Nephron progenitor cell (in vitro differentiated cells): Measurements from ENCODE around the gene PID1.

Source experiments
- DNase-seq: peaks from one replicate; pipeline ENCODE4 v3.0.0; 2021
- H3K27ac Mint-ChIP-seq: 2 replicates; pipeline ENCODE4 v1.8.0; 2021; ENCODE audit warnings: mild to moderate bottlenecking, moderate library complexity, mixed read lengths
- H3K27me3 Mint-ChIP-seq: 2 replicates; pipeline ENCODE4 v1.8.0; 2021; ENCODE audit warnings: mild to moderate bottlenecking, low read depth, mixed read lengths; ENCODE audit not compliant: poor library complexity
- H3K36me3 Mint-ChIP-seq: 2 replicates; pipeline ENCODE4 v1.8.0; 2021; ENCODE audit warnings: low read depth, mixed read lengths
- H3K4me1 Mint-ChIP-seq: 2 replicates; pipeline ENCODE4 v1.8.0; 2021; ENCODE audit warnings: mixed read lengths
- H3K4me3 Mint-ChIP-seq: 2 replicates; pipeline ENCODE4 v1.8.0; 2021; ENCODE audit warnings: mild to moderate bottlenecking, moderate library complexity, mixed read lengths
- H3K9me3 Mint-ChIP-seq: 2 replicates; pipeline ENCODE4 v1.8.0; 2021; ENCODE audit warnings: mild to moderate bottlenecking, moderate library complexity, mixed read lengths
- TF ChIP-seq, protein P1 (sequence below): fragments of 200-600 bp; sonication (generic); IDR thresholded peaks from 2 replicates; pipeline ENCODE4 v1.5.0; 2021; ENCODE audit warnings: antibody characterized with exemption

The PID1 gene

GRCh38 chr2:229162015-229162414 is 109.1 kb downstream of the PID1 start:
- Mint-ChIP-seq H3K27me3 (no peaks in the 10 kb centered on the region), H3K9me3 (no peaks in the 10 kb centered on the region), H3K4me1 (peaks cover 4% of the 10 kb centered on the region), H3K27ac (no peak overlapping the region), H3K36me3 (no peaks in the 10 kb centered on the region), H3K4me3 (no peak overlapping the region)
- no peak for DNase-seq
- TF ChIP-seq, protein P1, sequence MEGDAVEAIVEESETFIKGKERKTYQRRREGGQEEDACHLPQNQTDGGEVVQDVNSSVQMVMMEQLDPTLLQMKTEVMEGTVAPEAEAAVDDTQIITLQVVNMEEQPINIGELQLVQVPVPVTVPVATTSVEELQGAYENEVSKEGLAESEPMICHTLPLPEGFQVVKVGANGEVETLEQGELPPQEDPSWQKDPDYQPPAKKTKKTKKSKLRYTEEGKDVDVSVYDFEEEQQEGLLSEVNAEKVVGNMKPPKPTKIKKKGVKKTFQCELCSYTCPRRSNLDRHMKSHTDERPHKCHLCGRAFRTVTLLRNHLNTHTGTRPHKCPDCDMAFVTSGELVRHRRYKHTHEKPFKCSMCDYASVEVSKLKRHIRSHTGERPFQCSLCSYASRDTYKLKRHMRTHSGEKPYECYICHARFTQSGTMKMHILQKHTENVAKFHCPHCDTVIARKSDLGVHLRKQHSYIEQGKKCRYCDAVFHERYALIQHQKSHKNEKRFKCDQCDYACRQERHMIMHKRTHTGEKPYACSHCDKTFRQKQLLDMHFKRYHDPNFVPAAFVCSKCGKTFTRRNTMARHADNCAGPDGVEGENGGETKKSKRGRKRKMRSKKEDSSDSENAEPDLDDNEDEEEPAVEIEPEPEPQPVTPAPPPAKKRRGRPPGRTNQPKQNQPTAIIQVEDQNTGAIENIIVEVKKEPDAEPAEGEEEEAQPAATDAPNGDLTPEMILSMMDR: no peak

DNA sequence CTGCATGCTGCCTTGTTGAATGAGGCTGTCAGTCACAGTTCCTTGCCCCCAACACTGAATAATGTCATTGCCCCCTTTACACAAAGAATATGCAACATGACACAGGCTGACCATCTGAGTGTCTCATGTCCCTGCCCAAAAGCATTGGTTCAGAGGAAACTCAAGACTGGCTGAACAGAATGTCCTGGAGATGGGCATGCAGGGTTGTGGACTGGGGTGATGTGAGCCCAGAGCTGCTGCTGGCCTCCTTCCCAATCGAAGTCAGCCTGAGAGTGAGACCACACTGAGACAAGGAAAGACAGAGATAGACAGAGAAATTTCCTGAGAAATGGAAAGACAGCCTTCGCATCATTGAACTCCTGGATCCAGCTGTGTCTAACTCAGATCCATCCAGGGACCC is 110.1 kb downstream of the PID1 start:
- no peak for DNase-seq
- H3K27me3 Mint-ChIP-seq: no peaks in the 10 kb centered on the region
- TF ChIP-seq, protein P1: no peak
- H3K9me3 Mint-ChIP-seq: no peaks in the 10 kb centered on the region
- H3K4me3 Mint-ChIP-seq: no peak overlapping the region
- H3K4me1 Mint-ChIP-seq: peaks cover 4% of the 10 kb centered on the region
- no peak overlapping the region for H3K27ac Mint-ChIP-seq
- no peaks in the 10 kb centered on the region for H3K36me3 Mint-ChIP-seq

DNA sequence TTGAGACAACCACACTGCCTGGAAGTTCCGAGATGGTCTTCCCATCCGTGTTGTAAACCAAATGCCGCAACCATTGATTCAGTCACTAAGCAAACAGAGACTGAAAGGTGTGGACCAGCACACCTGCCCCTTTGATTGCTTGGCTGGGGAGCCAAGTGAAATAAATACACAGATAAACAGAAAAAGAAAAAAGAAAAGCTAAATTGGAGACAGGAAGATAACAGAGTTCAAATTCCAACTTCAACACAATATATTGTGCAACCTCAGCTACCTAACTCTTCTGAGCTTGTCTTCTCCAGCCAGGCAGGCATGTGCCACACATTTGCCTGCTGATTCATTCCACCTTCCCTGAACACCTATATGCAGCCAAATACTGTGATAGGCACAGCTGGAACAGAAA is 110.9 kb downstream of the PID1 start:
- Mint-ChIP-seq H3K4me1 (peaks cover 4% of the 10 kb centered on the region), H3K27ac (no peak overlapping the region), H3K9me3 (no peaks in the 10 kb centered on the region), H3K27me3 (no peaks in the 10 kb centered on the region), H3K36me3 (no peaks in the 10 kb centered on the region), H3K4me3 (no peak overlapping the region)
- TF ChIP-seq, protein P1: no peak
- no peak for DNase-seq

DNA sequence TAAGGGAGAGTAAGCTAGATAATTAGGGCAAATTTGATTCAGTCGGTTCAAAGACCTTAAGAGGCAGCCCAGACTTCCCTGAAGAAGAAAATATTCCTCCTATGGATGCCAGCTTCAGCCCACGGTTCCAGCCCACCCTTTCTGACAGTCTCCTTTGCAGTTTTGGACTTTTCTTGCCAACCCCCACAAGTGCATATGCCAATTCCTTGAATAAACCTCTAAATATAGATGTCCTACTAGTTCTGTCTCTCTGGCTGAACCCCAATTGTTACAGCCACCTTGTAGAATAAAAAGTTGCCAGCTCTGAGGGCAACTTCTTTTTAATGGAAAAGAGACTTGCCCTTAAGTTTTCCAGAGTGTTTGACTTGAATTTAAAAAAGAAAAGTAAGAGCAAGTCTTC is 111.7 kb downstream of the PID1 start:
- no peaks in the 10 kb centered on the region for H3K27me3 Mint-ChIP-seq
- peaks cover 4% of the 10 kb centered on the region for H3K4me1 Mint-ChIP-seq
- no peak overlapping the region for H3K4me3 Mint-ChIP-seq
- TF ChIP-seq, protein P1: no peak
- DNase-seq: no peak
- H3K27ac Mint-ChIP-seq: no peak overlapping the region
- H3K9me3 Mint-ChIP-seq: no peaks in the 10 kb centered on the region
- no peaks in the 10 kb centered on the region for H3K36me3 Mint-ChIP-seq

DNA sequence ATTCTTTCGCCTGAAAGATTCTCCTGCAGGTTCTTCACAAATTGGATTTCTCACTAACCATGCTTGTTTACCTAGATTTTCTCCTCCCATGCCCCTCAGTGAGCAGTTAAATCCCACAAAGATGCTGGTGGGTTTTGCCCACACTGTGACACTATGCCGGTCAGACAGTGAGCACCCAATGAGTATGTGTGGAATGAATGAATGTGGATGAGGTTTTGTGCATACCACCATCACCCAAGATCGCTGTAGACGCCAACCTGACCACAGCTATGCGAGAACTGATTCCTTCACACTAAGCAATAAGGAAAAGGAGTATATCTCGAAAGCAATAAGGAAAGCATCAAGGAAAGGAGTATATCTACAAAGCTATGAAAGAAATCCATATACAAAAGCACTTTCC is 116.7 kb downstream of the PID1 start:
- no peak for DNase-seq
- no peaks in the 10 kb centered on the region for H3K4me1 Mint-ChIP-seq
- H3K36me3 Mint-ChIP-seq: no peaks in the 10 kb centered on the region
- TF ChIP-seq, protein P1: no peak
- H3K27me3 Mint-ChIP-seq: peaks cover 6% of the 10 kb centered on the region
- H3K27ac Mint-ChIP-seq: no peak overlapping the region
- no peaks in the 10 kb centered on the region for H3K9me3 Mint-ChIP-seq
- H3K4me3 Mint-ChIP-seq: no peak overlapping the region

DNA sequence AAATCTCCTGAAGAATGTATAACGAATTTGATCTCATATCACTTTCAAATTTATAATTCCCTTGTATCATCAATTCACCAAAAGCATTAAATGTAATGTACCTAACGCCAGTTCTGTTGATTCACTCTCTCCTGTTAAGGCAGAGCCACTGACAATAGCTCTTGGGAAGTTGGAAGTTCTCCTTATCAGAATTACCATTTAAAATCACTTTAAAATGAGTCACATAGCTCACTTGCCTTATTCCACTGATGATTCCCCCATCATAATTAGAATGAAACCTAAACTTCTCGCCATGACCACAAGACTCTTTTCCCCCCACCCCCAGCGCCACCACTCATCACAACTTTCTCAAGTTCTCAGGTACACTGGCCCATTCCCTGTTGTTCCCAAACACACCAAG is 117.1 kb downstream of the PID1 start:
- TF ChIP-seq, protein P1: no peak
- Mint-ChIP-seq H3K4me3 (no peak overlapping the region), H3K27ac (no peak overlapping the region), H3K9me3 (no peaks in the 10 kb centered on the region), H3K27me3 (peaks cover 6% of the 10 kb centered on the region), H3K36me3 (no peaks in the 10 kb centered on the region), H3K4me1 (no peaks in the 10 kb centered on the region)
- no peak for DNase-seq
